HuH-7.5 (cell line): ENCODE measurements around the gene SPATA31D3.
"Not testable (repeated sequence)": the region's sequence is repeated elsewhere in the genome, so short reads cannot be mapped to it uniquely, and the experiment has no call there.

Source experiments
- DNase-seq: peaks from one replicate; pipeline ENCODE4 v3.0.0; 2011; ENCODE audit warnings: low spot score

The SPATA31D3 gene

GRCh38 chr9:81979196-81979595, 35.9 kb downstream of the SPATA31D3 start:
- DNase-seq: no peak

- DNase-seq: no peak
Observed at GRCh38 chr9:81980568-81980967, 37.3 kb downstream of the SPATA31D3 start.

- no peak for DNase-seq
Observed at GRCh38 chr9:81981883-81982282, 38.6 kb downstream of the SPATA31D3 start.

- no peak for DNase-seq
Observed at GRCh38 chr9:81984928-81985327, 41.6 kb downstream of the SPATA31D3 start.

- no peak for DNase-seq
Observed at GRCh38 chr9:81986051-81986450, 42.8 kb downstream of the SPATA31D3 start.

GRCh38 chr9:81988472-81988871, 45.2 kb downstream of the SPATA31D3 start, which contains the start of gene SPATA31D1:
SPATA31D1 (plus strand) TSS chr9:81988772; CDS start chr9:81988819, 47 bp downstream.
- DNase-seq: not testable (repeated sequence)

GRCh38 chr9:81989700-81990099, 46.4 kb downstream of the SPATA31D3 start:
- no peak for DNase-seq

- no peak for DNase-seq
Observed at GRCh38 chr9:81993656-81994055, 50.4 kb downstream of the SPATA31D3 start.
